WI38 (cell line): Measurements from ENCODE around the gene CCL8.

Experiments used
- H3K4me3 ChIP-seq: 2 replicates; pipeline ENCODE4 v1.5.1; 2011; ENCODE audit warnings: low read depth, mild to moderate bottlenecking, control low read depth, low read length
- CTCF ChIP-seq: IDR thresholded peaks from 2 replicates; pipeline ENCODE4 v1.5.1; 2012; ENCODE audit warnings: low read depth, mild to moderate bottlenecking, control low read depth, low read length

Gene CCL8

DNA sequence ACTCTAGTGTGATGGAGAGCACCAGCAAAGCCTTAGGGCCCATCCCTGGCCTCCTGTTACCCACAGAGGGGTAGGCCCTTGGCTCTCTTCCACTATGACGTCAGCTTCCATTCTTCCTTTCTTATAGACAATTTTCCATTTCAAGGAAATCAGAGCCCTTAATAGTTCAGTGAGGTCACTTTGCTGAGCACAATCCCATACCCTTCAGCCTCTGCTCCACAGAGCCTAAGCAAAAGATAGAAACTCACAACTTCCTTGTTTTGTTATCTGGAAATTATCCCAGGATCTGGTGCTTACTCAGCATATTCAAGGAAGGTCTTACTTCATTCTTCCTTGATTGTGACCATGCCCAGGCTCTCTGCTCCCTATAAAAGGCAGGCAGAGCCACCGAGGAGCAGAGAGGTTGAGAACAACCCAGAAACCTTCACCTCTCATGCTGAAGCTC is at the start of gene CCL8:
TSS of gene CCL8 (plus strand) at position 397 of the 445 bp plus-strand sequence. CDS start 67 bp downstream, outside the sequence.
- no peak for TF ChIP-seq CTCF
- no peak within 1 kb of the TSS for H3K4me3 ChIP-seq

DNA sequence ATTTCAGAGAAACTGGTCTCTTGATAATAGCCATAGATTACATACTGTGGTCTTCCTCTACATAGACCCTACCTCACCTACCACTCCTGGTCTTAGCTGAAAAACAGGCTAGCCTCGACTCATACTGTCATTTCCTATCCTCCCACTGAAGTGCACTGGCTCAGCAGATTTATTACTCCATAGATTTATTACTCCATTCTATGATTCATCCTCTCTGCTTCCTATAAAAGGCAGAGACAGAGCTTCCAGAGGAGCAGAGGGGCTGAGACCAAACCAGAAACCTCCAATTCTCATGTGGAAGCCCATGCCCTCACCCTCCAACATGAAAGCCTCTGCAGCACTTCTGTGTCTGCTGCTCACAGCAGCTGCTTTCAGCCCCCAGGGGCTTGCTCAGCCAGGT is 49.3 kb upstream of the CCL8 start, which contains the start of gene CCL7:
TSS of gene CCL7 (plus strand) at position 253 of the 400 bp plus-strand sequence. CDS start at position 323, 70 bp downstream.
- no peak for TF ChIP-seq CTCF
- H3K4me3 ChIP-seq: no peak within 1 kb of the TSS

GRCh38 chr17:34275881-34276280 is 43.4 kb upstream of the CCL8 start:
- TF ChIP-seq CTCF: no peak
- no peak overlapping the region for H3K4me3 ChIP-seq

DNA sequence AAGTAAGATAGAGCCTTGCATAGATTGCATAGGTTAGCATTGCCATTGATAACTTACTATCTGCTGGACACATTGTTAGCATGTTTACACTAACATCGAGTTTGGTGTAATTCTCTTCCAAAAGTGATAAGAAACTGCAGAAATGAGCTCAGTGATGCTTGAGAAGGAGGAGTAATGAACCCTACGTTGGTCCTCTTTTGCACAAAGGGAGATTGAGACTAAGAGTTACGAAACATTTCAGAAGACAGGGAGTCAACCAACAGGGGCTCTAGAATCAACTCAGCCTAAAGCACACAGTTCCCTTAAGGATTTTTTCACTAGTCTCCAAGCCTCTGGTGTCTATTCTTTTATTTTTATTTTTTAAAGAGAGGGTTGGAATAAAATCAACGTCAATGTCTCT is 42.4 kb upstream of the CCL8 start:
- no peak for TF ChIP-seq CTCF
- no peak overlapping the region for H3K4me3 ChIP-seq

DNA sequence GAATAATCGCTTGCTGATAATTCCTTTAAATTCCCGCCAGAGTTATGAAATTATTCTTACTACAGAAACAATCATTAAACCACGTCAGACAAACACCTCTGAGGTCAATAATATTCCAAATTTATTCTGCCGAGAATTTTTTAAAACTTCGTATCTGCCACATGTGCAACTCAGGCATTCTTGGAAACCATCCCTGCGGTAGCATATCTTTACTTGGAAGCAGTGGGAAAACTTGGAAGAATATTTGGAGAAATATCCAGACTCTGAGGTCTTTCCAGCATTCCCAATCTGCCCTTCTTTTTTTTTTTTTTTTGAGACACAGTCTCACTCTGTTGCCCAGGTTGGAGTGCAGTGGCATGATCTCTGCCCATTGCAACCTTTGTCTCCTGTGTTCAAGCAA is 35.7 kb upstream of the CCL8 start:
- no peak for TF ChIP-seq CTCF
- H3K4me3 ChIP-seq: no peak overlapping the region

DNA sequence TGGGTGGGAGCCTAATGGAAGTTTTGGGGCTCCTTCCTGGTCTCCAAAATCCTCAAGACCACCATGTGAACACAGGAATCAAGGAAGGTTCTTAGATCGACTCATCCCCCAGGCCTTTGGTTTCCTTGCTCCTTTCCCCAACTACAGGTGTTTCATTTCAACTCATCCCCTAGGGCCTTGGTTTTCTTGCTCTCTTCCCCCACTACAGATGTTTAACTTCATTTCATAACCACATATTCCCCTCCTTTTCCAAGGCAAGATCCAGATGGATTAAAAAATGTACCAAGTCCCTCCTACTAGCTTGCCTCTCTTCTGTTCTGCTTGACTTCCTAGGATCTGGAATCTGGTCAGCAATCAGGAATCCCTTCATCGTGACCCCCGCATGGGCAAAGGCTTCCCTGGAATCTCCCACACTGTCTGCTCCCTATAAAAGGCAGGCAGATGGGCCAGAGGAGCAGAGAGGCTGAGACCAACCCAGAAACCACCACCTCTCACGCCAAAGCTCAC is 33.9 kb upstream of the CCL8 start, which contains the start of gene CCL11:
TSS of gene CCL11 (plus strand) at position 457 of the 507 bp plus-strand sequence. CDS start 67 bp downstream, outside the sequence.
- no peak within 1 kb of the TSS for H3K4me3 ChIP-seq
- TF ChIP-seq CTCF: no peak

DNA sequence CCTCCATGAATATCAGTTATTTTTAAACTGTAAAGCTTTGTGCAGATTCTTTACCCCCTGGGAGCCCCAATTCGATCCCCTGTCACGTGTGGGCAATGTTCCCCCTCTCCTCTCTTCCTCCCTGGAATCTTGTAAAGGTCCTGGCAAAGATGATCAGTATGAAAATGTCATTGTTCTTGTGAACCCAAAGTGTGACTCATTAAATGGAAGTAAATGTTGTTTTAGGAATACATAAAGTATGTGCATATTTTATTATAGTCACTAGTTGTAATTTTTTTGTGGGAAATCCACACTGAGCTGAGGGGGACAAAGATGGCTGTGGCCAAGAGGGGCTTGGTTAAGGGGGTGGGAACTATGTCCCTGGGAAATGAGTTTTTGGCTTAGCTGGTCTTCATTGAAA is 31.4 kb upstream of the CCL8 start:
- no peak for TF ChIP-seq CTCF
- no peak overlapping the region for H3K4me3 ChIP-seq
